Measurements from ENCODE around the gene PSD. TPM values are rescaled to one million over a fixed set of nuclear protein-coding genes. Genes with fewer than 3 reads are reported as not detected.

Gene PSD
- total and polyA plus RNA-seq, 9 of the 15 experiments (the other 6 are each of a cell fraction or from before 2014, with no cell fraction given), result 0.11 to 1.7 (median 0.54) TPM; not detected in 2

DNA sequence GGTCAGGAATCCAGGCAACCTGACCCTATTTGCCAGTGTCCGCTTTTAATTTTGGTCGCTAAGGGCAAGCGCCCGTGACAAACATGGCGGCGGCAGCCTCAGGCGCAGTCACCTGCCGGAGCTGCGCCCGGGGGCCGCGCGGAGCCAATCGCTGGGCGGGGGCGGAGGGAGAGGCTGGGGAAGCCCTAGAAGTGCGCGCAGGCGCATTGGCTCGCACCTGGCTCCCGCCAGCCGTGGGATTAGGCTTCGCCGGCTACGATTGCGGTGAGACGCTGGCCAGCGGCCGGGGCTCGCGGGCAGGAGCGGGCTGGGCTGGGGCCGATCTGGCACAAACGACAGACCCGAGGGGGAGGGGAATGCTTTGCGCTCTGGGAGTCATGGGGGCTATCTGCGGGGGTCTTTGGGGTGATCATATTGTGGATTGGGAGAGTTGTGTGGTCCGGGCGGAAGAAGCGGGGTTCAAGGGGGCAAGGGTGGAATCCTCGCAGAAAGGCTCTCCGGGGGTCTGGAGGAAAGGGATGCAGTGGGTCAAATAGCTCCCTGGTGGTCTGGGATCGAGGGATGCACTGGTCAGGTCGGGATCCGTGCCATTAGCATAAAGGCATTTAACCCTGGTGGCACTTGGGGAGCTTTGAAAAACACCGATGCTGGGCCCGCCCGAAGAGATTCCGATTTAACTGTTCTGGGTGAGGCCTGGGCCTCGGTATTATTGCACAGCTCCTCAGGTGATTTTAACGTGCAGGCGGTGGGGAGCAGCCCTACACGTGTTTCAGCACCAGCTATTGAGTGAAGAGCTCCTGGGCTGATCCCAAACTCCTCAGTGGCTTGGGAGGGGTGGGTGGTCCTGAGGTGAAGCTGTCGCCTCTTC lies 42.8 kb upstream of the PSD start (continued):
- TF ChIP-seq, protein P1, sequence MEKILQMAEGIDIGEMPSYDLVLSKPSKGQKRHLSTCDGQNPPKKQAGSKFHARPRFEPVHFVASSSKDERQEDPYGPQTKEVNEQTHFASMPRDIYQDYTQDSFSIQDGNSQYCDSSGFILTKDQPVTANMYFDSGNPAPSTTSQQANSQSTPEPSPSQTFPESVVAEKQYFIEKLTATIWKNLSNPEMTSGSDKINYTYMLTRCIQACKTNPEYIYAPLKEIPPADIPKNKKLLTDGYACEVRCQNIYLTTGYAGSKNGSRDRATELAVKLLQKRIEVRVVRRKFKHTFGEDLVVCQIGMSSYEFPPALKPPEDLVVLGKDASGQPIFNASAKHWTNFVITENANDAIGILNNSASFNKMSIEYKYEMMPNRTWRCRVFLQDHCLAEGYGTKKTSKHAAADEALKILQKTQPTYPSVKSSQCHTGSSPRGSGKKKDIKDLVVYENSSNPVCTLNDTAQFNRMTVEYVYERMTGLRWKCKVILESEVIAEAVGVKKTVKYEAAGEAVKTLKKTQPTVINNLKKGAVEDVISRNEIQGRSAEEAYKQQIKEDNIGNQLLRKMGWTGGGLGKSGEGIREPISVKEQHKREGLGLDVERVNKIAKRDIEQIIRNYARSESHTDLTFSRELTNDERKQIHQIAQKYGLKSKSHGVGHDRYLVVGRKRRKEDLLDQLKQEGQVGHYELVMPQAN (IDR thresholded peaks at IDR 0.05; ENCODE audit: borderline replicate concordance), result 0 out of 2 replicates have a peak, but pooled peaks have one; percentile 48
- TF ChIP-seq E2F3 (CRISPR knock-in tag; IDR thresholded peaks at IDR 0.05), result no peak
- TF ChIP-seq ZNF197 (CRISPR knock-in tag; IDR thresholded peaks at IDR 0.05; ENCODE audit: low read depth), result no peak
- peak; percentile 86; the same call in 1 of the 2 replicates for TF ChIP-seq ZBTB1 (CRISPR knock-in tag; IDR thresholded peaks at IDR 0.05; ENCODE audit: borderline replicate concordance, low read depth)
- TF ChIP-seq, protein P2, sequence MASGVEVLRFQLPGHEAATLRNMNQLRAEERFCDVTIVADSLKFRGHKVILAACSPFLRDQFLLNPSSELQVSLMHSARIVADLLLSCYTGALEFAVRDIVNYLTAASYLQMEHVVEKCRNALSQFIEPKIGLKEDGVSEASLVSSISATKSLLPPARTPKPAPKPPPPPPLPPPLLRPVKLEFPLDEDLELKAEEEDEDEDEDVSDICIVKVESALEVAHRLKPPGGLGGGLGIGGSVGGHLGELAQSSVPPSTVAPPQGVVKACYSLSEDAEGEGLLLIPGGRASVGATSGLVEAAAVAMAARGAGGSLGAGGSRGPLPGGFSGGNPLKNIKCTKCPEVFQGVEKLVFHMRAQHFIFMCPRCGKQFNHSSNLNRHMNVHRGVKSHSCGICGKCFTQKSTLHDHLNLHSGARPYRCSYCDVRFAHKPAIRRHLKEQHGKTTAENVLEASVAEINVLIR (CRISPR knock-in tag; IDR thresholded peaks at IDR 0.05), result 0 out of 2 replicates have a peak, but pooled peaks have one; percentile 15
- TF ChIP-seq, protein P3, sequence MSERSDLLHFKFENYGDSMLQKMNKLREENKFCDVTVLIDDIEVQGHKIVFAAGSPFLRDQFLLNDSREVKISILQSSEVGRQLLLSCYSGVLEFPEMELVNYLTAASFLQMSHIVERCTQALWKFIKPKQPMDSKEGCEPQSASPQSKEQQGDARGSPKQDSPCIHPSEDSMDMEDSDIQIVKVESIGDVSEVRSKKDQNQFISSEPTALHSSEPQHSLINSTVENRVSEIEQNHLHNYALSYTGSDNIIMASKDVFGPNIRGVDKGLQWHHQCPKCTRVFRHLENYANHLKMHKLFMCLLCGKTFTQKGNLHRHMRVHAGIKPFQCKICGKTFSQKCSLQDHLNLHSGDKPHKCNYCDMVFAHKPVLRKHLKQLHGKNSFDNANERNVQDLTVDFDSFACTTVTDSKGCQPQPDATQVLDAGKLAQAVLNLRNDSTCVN (CRISPR knock-in tag; IDR thresholded peaks at IDR 0.05), result no peak
- peak; percentile 49; the same call in 1 of the 2 replicates for TF ChIP-seq MTA1 (IDR thresholded peaks at IDR 0.05; ENCODE audit: borderline replicate concordance)
- TF ChIP-seq EGR1 (conservative IDR thresholded peaks at IDR 0.05), result peak; percentile 88
- no peak for TF ChIP-seq ATF1 (CRISPR knock-in tag; IDR thresholded peaks at IDR 0.05)
- peak; percentile 83 for TF ChIP-seq ATF1 (tag; IDR thresholded peaks at IDR 0.05)
- TF ChIP-seq ZSCAN32 (CRISPR knock-in tag; IDR thresholded peaks at IDR 0.05), result no peak
- TF ChIP-seq PHF8 (IDR thresholded peaks at IDR 0.05; ENCODE audit: borderline replicate concordance, low read length), result peak; percentile 38; the same call in 1 of the 2 replicates
- no peak for TF ChIP-seq NR2C2 (CRISPR knock-in tag; IDR thresholded peaks at IDR 0.05)
- TF ChIP-seq NR2C2 (tag; IDR thresholded peaks at IDR 0.05), result peak; percentile 90
- TF ChIP-seq ZNF12 (CRISPR knock-in tag; IDR thresholded peaks at IDR 0.05), result no peak
- TF ChIP-seq, protein P4, sequence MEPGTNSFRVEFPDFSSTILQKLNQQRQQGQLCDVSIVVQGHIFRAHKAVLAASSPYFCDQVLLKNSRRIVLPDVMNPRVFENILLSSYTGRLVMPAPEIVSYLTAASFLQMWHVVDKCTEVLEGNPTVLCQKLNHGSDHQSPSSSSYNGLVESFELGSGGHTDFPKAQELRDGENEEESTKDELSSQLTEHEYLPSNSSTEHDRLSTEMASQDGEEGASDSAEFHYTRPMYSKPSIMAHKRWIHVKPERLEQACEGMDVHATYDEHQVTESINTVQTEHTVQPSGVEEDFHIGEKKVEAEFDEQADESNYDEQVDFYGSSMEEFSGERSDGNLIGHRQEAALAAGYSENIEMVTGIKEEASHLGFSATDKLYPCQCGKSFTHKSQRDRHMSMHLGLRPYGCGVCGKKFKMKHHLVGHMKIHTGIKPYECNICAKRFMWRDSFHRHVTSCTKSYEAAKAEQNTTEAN (CRISPR knock-in tag; IDR thresholded peaks at IDR 0.05), result no peak
- TF ChIP-seq KLF1 (tag; IDR thresholded peaks at IDR 0.05), result no peak
- TF ChIP-seq, protein P5, sequence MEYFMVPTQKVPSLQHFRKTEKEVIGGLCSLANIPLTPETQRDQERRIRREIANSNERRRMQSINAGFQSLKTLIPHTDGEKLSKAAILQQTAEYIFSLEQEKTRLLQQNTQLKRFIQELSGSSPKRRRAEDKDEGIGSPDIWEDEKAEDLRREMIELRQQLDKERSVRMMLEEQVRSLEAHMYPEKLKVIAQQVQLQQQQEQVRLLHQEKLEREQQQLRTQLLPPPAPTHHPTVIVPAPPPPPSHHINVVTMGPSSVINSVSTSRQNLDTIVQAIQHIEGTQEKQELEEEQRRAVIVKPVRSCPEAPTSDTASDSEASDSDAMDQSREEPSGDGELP (CRISPR knock-in tag; IDR thresholded peaks at IDR 0.05; ENCODE audit: borderline replicate concordance), result peak; percentile 97
- peak; percentile 89 for TF ChIP-seq POLR2G (IDR thresholded peaks at IDR 0.05; ENCODE audit: low read depth, low read length)
